Activated naive CD4-positive, alpha-beta T cell treated with anti-CD3 and anti-CD28 coated beads for 36 hours (primary cell): ENCODE data around the gene DPP4. TPM values are rescaled to one million over a fixed set of nuclear protein-coding genes. Genes with fewer than 3 reads are reported as not detected.

Experiments
- CTCF ChIA-PET: fragments of 350-600 bp; sonication (Branson Sonifier 250); formaldehyde crosslinking; loops from one replicate; lab custom pipeline; 2021; ENCODE audit warnings: antibody characterized with exemption; lab: Charles Lee
- DNase-seq: peaks from one replicate; pipeline ENCODE4 v3.0.0-alpha.2; 2020
- H3K27ac Mint-ChIP-seq: one replicate; pipeline ENCODE4 v1.8.0; 2021; ENCODE audit warnings: mild to moderate bottlenecking, mixed read lengths
- H3K27me3 Mint-ChIP-seq: one replicate; pipeline ENCODE4 v1.8.0; 2021; ENCODE audit warnings: low read depth, mixed read lengths
- H3K36me3 Mint-ChIP-seq: one replicate; pipeline ENCODE4 v1.8.0; 2021; ENCODE audit warnings: low read depth, mixed read lengths
- H3K4me1 Mint-ChIP-seq: one replicate; pipeline ENCODE4 v1.8.0; 2021; ENCODE audit warnings: low read depth, mixed read lengths
- H3K4me3 Mint-ChIP-seq: one replicate; pipeline ENCODE4 v1.8.0; 2021; ENCODE audit warnings: mild to moderate bottlenecking, moderate library complexity, mixed read lengths
- H3K9me3 Mint-ChIP-seq: one replicate; pipeline ENCODE4 v1.8.0; 2021; ENCODE audit warnings: mixed read lengths
- intact Hi-C: fragments of 100-400 bp; cut with micrococcal nuclease; formaldehyde crosslinking; loops from one replicate; pipeline ENCODE4 v1.15.1; 2023
- total RNA-seq, 2 experiments: library from RNA; stranded (reverse); gene quantifications; one replicate each; pipeline ENCODE4 v1.2.3, GENCODE V29; 2021

The DPP4 gene
- total RNA-seq, 2 experiments from 2014 or later = 11.9 to 12.9 TPM

DNA sequence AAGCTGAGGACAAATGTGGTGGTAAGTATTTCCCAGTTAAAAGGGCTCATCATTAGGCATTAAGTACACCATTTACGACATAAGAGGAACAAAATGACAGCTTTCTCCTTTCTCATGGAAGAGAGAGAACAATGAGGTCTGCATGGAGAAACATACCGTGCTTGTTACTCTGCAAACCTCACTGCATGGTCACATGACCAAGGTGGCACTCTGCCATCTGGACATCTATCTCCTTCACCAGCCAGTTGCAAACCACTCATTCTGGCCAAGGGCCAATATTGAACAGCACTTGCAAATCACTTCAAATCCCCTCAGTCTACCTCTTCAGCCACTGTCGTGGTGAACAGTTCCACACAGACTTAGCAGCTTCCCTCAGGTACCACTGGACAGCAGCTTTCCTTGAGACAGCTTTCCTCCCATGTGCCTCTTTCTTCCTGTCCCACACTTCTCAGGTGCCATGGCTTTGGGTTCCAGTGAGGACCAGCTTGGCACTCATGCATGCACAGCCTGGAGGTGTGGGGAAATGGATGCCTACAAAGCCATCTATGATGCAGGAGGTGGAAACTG lies 29.5 kb upstream of the DPP4 start:
- Mint-ChIP-seq H3K36me3 (no peaks in the 10 kb centered on the region), H3K27ac (no peak overlapping the region), H3K9me3 (no peaks in the 10 kb centered on the region), H3K4me1 (no peaks in the 10 kb centered on the region), H3K4me3 (no peak overlapping the region), H3K27me3 (no peaks in the 10 kb centered on the region)
- DNase-seq = no peak
- CTCF ChIA-PET = interaction anchor here (1.4 kb wide), 1 partner anchor 14 kb away, joined by 3 read pairs; no protein-coding TSS in a partner anchor
- intact Hi-C loops = no loop called here

DNA sequence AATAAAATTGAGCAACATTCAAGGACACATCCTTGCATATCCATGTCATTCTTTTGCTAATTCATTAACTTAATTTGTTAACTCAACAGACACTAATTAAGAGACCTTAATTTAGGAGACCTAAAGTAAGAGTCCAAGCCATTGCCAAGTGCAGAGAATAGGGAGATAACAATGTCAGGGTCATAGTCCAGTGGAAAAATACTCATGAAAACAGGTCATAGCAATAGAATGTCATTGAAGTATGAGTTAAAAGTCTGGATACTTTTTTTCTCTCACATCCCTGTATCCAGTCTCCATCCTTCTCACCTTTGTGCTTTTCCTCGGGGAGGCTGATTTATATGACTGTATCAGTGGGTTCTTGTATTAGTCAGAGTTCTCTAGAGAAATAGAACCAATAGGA lies 26.6 kb upstream of the DPP4 start:
- Mint-ChIP-seq H3K36me3 (no peaks in the 10 kb centered on the region), H3K27me3 (no peaks in the 10 kb centered on the region), H3K9me3 (no peaks in the 10 kb centered on the region), H3K27ac (no peak overlapping the region), H3K4me1 (no peaks in the 10 kb centered on the region), H3K4me3 (no peak overlapping the region)
- intact Hi-C loops = no loop called here
- CTCF ChIA-PET = interaction anchor here (1.2 kb wide), 1 partner anchor 154 kb away, joined by 3 read pairs; no protein-coding TSS in a partner anchor
- DNase-seq = no peak

DNA sequence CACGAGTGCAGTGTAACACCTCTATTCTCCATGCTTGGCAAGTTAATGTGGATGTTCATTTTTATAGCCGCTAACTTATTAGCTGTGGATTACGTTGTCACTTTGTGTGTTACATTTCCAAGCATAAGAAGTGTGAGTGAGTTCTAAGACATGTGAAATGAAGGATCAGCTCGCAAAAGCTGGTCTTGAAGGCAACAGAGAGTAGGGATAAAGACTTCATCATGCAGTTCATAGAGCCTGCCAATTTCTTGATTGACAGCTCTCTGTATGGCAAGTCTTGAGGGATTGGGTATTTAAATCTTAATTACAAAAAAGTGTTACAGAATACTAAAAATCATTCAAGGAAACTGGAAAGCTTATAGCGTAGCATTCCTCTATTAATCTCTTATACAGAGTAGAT lies 25.8 kb upstream of the DPP4 start:
- Mint-ChIP-seq H3K4me1 (no peaks in the 10 kb centered on the region), H3K36me3 (no peaks in the 10 kb centered on the region), H3K27me3 (no peaks in the 10 kb centered on the region), H3K9me3 (no peaks in the 10 kb centered on the region), H3K4me3 (no peak overlapping the region), H3K27ac (no peak overlapping the region)
- CTCF ChIA-PET = interaction anchor here (0.8 kb wide), 1 partner anchor 43 kb away, joined by 3 read pairs; no protein-coding TSS in a partner anchor
- intact Hi-C loops = no loop called here
- no peak for DNase-seq

DNA sequence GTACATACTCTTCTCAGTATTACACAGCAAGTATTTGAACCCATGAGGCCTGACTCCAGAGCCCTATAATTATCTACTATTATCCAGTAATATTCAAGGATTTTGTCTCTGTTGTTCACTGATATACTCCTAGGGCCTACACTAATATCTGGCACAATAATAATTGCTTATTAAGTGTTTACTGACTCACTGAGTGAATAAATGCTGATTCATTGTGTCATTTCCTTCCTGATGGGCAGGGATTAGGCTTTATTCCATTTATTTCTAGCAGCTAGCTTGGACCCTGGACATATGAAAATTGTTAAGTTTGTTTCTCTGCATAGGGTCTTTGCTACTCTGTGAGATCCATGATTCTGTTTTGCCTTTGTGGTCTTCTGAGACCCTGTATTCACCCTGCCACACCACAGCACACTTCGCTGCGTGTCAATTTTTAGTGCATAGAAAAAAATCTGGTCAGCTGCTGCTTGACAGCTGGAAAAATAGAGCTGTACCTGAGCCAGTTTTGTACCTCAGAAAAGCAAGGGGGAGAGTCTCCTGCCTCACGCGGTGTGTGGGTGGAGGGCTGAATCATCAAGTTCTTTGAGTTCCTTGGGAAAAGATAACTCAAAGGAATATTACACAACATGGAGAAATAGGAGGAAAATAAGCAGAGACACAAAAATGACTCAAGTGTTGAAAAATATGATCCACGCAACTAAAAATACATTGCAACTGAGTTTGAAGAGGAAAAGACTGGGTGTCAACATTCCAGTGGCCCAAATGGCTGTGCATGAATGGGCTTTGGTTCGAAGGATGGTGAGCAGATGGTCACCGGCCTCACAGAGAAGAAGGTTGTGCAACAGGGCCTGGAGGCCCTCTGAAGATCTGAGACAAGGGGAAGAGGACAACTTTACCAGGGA lies 18.9 kb upstream of the DPP4 start:
- Mint-ChIP-seq H3K36me3 (no peaks in the 10 kb centered on the region), H3K4me1 (peaks cover 6% of the 10 kb centered on the region)

DNA sequence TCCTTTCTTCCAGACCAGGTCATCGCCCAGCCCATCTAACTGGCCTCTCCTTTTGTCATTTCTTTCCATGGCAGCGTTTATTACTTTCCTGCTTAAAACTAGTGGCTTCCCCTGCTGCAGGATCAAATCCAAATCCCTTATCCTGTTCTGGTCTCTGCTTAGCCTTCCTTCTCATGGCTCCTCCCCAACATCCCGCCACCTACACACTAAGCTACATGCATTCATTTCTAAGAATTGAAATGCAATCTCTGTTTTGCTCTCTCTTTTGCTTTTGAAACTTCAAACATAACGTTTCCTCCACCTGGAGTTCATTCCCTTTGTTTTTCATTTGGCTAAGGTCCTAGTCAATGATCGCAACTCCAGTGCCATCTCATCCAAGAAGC lies 18.0 kb upstream of the DPP4 start:
- Mint-ChIP-seq H3K27ac (no peak overlapping the region), H3K36me3 (no peaks in the 10 kb centered on the region), H3K4me1 (peaks cover 6% of the 10 kb centered on the region), H3K9me3 (peaks cover 2% of the 10 kb centered on the region), H3K4me3 (no peak overlapping the region), H3K27me3 (no peaks in the 10 kb centered on the region)
- DNase-seq = no peak
- CTCF ChIA-PET = interaction anchor here (0.7 to 1.3 kb wide), 3 partner anchors 97 to 145 kb away, joined by 3 read pairs; no protein-coding TSS in a partner anchor
- intact Hi-C loops = no loop called here

More for the DNA sequence above, 18.9 kb upstream of the DPP4 start:
- DNase-seq = no peak
- CTCF ChIA-PET = interaction anchor here (0.7 to 1.3 kb wide), 3 partner anchors 98 to 146 kb away, joined by 3 read pairs; no protein-coding TSS in a partner anchor
- no peak overlapping the region for H3K4me3 Mint-ChIP-seq
- peaks cover 2% of the 10 kb centered on the region for H3K9me3 Mint-ChIP-seq
- intact Hi-C loops = no loop called here
- H3K27me3 Mint-ChIP-seq = no peaks in the 10 kb centered on the region
- H3K27ac Mint-ChIP-seq = no peak overlapping the region

DNA sequence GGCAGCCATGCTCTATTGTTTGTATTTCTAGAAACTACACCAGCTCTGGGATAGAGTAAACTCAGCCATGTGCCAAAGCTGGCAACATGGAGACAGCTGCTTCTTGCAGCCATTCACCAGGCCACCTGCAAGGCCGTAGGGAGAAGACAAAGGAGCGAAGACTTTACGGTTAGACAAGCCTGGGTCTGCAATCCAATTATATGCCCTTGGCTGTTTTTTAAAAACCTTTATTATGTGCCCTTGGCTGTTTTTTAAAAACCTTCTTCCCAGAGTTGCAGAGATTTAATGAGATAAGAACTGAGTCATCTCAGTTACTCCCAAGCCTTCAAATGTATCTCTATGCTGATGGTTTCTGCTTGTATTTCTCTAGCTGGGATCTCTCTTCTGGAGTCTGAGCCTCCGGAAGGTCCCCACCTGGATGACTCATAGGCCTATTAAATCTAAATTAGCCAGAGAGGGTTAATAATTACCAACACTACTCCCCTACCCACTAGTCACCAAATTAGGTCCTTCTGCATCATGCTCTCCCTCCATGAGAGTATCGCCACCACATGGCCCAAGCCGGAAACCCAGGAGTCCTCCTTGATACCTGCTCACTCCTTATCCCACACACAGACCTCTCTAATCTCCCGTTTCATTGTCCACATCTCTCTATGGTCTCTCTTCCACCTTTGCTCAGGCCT lies 17.5 kb upstream of the DPP4 start:
- H3K36me3 Mint-ChIP-seq = no peaks in the 10 kb centered on the region
- H3K9me3 Mint-ChIP-seq = peaks cover 2% of the 10 kb centered on the region
- DNase-seq = peak; percentile 60
- H3K4me3 Mint-ChIP-seq = no peak overlapping the region
- intact Hi-C loops = loop anchor here (1.0 kb wide), 1 partner anchor 84 kb away; no protein-coding TSS in a partner anchor
- CTCF ChIA-PET = interaction anchor here (1.2 to 1.3 kb wide), 2 partner anchors 34 to 144 kb away, joined by 3 to 5 read pairs; no protein-coding TSS in a partner anchor
- H3K27me3 Mint-ChIP-seq = no peaks in the 10 kb centered on the region
- peaks cover 6% of the 10 kb centered on the region for H3K4me1 Mint-ChIP-seq
- no peak overlapping the region for H3K27ac Mint-ChIP-seq

DNA sequence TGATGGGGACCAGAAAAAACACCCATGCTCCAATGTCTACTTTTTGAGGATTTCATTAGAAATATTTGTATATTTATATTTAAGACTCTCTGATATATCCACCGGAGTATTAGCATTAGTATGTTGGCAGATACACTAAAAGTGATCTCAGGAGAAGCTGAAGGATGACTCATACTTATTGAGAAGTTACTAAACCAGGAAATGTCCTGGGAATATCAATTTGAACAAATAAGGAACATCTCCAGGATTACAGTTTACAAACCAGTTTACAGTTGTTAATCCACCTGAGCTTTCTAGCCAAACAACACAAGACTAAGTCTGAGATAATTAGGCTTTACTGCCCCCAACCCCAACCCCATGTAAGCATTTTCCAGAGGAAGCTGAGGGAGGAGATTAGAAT lies 16.1 kb upstream of the DPP4 start:
- intact Hi-C loops = no loop called here
- no peak overlapping the region for H3K27ac Mint-ChIP-seq
- H3K4me1 Mint-ChIP-seq = peaks cover 6% of the 10 kb centered on the region
- no peak overlapping the region for H3K4me3 Mint-ChIP-seq
- DNase-seq = no peak
- CTCF ChIA-PET = interaction anchor here (0.6 to 1.6 kb wide), 2 partner anchors 35 to 813 kb away, joined by 3 read pairs; no protein-coding TSS in a partner anchor
- H3K27me3 Mint-ChIP-seq = no peaks in the 10 kb centered on the region
- H3K9me3 Mint-ChIP-seq = peaks cover 2% of the 10 kb centered on the region
- no peaks in the 10 kb centered on the region for H3K36me3 Mint-ChIP-seq

DNA sequence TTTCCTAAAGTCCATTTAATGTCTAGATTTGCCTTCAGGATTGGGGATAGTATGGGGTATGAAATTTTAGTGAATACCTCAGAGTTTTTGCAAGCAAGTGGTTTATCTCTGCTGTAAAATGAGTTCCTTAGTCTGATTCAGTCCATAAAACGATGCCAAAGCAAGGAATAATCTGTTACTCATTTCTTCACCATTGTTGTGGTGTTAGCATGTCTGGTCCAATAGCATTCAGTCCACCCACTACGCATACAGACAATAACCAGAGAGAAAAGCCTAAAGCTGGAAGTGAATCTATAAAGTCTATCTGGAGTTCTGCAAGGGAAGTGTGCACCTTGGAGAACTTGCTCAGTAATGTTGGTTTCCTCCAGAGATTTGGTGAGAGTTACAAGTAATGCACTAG lies 12.9 kb upstream of the DPP4 start:
- peaks cover 2% of the 10 kb centered on the region for H3K9me3 Mint-ChIP-seq
- CTCF ChIA-PET = no interaction called here
- no peak overlapping the region for H3K4me3 Mint-ChIP-seq
- intact Hi-C loops = no loop called here
- H3K4me1 Mint-ChIP-seq = peaks cover 2% of the 10 kb centered on the region
- no peaks in the 10 kb centered on the region for H3K27me3 Mint-ChIP-seq
- DNase-seq = no peak
- H3K27ac Mint-ChIP-seq = no peak overlapping the region
- H3K36me3 Mint-ChIP-seq = no peaks in the 10 kb centered on the region

DNA sequence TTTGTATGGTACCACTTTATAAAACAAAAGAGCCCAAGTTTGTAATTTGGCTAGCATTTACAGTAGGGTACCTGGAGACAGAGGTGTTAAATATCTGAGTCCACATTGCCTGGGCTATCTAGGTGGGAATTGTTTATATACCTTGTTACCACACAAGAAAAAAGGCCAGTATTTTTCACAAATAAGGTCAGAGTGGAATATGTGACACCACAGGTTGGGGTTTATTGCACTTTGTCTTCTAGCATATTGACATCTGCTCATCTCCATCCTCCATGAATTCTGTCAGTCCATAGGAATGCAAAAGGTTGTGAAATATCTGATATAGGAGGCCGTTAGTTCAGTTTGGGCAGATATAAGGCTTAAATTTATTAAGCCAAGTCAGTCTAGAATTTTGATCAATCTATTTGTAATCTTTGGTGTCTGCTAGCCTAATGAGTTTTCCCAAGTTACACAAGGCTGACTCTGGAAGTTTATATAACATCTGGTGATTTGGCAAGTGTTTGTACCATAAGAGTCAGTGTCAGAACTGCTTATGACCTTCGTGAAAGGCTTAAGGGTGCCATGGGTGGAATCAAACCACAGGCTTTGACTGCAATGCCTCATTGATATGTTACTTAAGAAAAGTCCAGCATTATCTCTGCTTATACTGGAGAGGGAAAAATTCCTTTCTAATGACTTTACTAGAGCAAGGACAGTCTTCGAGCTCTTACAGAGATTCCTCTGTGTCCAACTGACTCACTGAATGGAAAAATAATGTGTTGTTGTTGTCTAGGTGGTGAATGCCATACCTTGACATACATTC lies 11.3 kb upstream of the DPP4 start:
- H3K27me3 Mint-ChIP-seq = no peaks in the 10 kb centered on the region
- H3K36me3 Mint-ChIP-seq = no peaks in the 10 kb centered on the region
- no peaks in the 10 kb centered on the region for H3K4me1 Mint-ChIP-seq
- H3K9me3 Mint-ChIP-seq = peaks cover 2% of the 10 kb centered on the region
- CTCF ChIA-PET = no interaction called here
- H3K4me3 Mint-ChIP-seq = no peak overlapping the region
- DNase-seq = no peak
- intact Hi-C loops = no loop called here
- no peak overlapping the region for H3K27ac Mint-ChIP-seq

DNA sequence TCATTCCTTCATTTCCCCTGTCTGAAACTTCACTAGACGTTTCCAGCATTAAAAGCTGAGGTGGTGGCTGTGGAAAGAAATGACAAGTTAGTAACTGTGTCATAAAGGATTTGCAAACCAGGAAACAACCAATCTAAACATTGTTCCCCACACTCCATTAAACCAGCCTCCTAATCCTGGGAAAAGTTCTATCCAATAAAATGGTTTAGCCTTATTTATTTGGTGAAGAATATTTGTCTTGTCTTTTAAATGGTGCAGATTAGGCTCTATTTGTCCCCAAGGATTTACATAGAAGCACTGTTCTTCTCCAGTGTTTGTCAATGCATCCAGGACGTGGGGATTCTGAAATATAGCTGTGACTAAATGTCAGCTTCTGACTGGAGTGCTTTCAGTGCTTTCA lies 10.5 kb upstream of the DPP4 start:
- intact Hi-C loops = no loop called here
- H3K27me3 Mint-ChIP-seq = no peaks in the 10 kb centered on the region
- peaks cover 3% of the 10 kb centered on the region for H3K4me1 Mint-ChIP-seq
- no peak for DNase-seq
- no peak overlapping the region for H3K4me3 Mint-ChIP-seq
- H3K36me3 Mint-ChIP-seq = no peaks in the 10 kb centered on the region
- no peak overlapping the region for H3K27ac Mint-ChIP-seq
- CTCF ChIA-PET = no interaction called here
- peaks cover 9% of the 10 kb centered on the region for H3K9me3 Mint-ChIP-seq

DNA sequence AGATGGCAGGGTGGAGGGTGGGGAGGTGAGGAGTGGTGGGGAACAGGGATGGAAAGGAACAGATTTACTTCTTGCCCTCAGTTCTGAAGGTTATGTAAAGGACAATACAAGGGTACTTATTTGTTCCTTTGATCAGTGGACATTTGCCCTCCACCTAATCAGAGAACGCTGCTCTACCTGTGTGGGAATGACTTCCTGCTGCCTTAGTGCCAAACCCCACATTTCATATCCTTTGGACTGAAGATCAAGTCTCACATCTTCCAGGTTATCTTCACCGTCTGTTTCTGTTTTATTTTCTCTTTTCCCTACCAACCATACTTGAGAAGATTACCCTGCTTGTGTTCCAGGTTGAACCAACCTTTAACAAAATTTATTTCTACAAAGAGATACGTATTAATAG lies 8.7 kb upstream of the DPP4 start:
- Mint-ChIP-seq H3K9me3 (peaks cover 22% of the 10 kb centered on the region), H3K4me1 (peaks cover 3% of the 10 kb centered on the region), H3K4me3 (no peak overlapping the region), H3K36me3 (peaks cover 9% of the 10 kb centered on the region), H3K27me3 (no peaks in the 10 kb centered on the region), H3K27ac (no peak overlapping the region)
- intact Hi-C loops = no loop called here
- CTCF ChIA-PET = no interaction called here
- DNase-seq = no peak
